Measurements from ENCODE around the gene MMS22L.

Gene MMS22L

DNA sequence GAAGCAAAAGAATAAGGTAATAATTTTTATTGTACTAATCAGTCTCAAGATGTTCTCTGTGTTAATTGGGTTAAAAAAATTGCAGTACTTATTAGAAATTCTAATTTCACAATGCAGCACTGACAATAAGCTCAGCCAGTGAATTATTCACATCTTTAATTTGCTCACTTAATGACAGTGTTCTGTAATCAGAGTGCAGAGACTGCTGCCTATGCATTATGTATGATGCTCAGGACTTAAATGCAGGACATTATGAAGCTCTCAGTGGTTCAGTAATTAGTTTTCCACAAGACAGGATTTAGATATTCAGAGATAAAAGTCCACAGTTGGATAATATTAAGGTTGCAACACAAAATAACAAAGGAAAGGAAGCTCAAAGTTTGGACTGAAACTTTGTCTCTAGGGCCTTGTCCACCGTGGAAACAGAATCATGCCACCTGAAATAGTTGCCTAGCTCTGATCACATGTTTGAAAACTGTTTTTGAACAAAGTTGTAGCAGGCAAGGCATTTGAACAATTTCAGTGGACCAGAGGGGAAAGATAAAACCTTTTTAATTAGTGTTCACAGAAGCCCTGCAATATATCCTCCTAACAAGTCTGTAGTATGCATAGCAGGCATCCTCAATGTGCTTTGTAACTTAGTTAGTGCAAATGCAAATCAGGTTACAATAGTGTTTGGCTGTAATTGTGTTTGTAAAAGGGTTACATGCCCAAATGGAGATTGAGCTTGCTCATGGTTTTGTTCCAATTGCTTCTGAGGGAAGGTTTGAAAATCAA, 23.7 kb upstream of the MMS22L start:
- TF ChIP-seq, protein P1, sequence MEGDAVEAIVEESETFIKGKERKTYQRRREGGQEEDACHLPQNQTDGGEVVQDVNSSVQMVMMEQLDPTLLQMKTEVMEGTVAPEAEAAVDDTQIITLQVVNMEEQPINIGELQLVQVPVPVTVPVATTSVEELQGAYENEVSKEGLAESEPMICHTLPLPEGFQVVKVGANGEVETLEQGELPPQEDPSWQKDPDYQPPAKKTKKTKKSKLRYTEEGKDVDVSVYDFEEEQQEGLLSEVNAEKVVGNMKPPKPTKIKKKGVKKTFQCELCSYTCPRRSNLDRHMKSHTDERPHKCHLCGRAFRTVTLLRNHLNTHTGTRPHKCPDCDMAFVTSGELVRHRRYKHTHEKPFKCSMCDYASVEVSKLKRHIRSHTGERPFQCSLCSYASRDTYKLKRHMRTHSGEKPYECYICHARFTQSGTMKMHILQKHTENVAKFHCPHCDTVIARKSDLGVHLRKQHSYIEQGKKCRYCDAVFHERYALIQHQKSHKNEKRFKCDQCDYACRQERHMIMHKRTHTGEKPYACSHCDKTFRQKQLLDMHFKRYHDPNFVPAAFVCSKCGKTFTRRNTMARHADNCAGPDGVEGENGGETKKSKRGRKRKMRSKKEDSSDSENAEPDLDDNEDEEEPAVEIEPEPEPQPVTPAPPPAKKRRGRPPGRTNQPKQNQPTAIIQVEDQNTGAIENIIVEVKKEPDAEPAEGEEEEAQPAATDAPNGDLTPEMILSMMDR (IDR thresholded peaks at IDR 0.05; ENCODE audit: insufficient read depth, low read depth, low read length, missing control alignments), result no peak
- no peak for DNase-seq (ENCODE audit: low read depth)

DNA sequence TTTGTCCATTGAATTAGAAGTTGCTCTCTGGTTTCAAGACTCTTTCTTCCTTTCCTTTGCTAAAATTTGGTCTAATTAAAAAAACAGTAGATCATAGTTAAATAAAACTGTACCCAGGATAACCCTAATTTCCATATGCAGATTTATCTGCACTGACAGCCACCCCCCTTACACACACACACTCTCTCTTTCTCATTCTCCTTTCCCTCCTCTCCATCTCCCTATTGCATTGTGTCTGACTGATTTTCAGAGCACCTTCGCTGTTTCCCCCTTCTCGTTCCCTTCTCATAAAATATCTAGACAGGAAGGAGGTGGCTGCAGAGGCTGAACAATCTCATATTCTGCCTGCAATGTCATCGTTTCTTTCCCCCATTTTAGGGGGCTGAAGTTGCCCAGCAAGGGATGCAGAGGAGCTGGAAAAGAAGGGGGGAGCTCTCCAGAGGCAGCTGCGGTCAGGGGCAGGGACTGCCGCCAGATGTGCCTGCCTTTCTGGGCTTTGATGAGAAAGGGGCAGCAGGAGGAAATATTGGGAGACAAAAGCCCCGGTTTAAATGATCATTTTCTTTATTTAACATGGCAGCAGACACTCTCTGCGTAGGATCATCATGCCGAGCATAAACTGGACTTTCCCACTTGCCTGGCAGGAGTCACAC, 22.5 kb upstream of the MMS22L start:
- no peak overlapping the region for H3K4me3 ChIP-seq (ENCODE audit: low read depth, low read length)
- DNase-seq (ENCODE audit: low read depth), result no peak
- TF ChIP-seq, protein P1 (IDR thresholded peaks at IDR 0.05; ENCODE audit: insufficient read depth, low read depth, low read length, missing control alignments), result no peak

More for the DNA sequence above, 23.7 kb upstream of the MMS22L start:
- no peak overlapping the region for H3K4me3 ChIP-seq (ENCODE audit: low read depth, low read length)

DNA sequence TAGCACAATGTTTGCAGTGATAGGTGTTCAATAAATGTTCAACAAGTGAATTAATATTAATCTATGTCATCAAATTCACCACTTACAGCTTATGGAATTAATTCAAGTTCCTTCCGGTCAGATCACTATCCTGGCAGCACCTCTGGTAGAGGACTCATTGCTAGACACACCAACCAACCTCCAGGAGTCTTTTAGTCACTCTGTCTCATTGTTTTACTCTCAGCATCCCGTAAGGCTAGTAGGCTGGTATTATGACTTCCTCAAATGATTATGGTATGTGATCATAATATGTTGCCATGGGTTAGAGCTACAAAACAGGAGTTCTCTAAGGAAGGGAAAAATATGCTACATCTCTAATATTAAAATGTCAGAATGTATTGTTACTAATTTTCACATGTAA, 21.7 kb upstream of the MMS22L start:
- TF ChIP-seq, protein P1 (IDR thresholded peaks at IDR 0.05; ENCODE audit: insufficient read depth, low read depth, low read length, missing control alignments), result no peak

DNA sequence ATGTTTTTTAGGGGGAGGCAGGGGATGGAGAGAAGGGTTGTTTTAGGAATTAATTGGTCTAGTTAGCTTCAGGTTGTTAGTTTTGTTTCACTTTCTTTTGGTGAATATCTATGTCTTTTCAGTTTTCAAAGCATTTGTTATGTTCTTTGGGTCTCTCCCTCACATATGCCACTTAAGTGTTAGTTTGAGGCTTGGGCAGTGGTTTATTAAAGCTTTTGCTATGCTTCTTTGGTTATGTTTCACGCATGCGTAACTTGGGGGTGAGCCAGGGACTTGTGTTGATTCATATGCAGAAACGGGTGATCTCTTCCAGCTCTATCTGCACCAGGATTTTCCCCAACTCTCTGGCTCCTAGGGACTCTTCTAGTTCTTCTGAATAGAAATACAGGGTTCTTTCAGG, 11.4 kb upstream of the MMS22L start:
- no peak overlapping the region for H3K4me3 ChIP-seq (ENCODE audit: low read depth, low read length)
- TF ChIP-seq, protein P1 (IDR thresholded peaks at IDR 0.05; ENCODE audit: insufficient read depth, low read depth, low read length, missing control alignments), result no peak
- peak; percentile 52 for DNase-seq (ENCODE audit: low read depth)

More for the DNA sequence above, 21.7 kb upstream of the MMS22L start:
- DNase-seq (ENCODE audit: low read depth), result no peak
- no peak overlapping the region for H3K4me3 ChIP-seq (ENCODE audit: low read depth, low read length)

DNA sequence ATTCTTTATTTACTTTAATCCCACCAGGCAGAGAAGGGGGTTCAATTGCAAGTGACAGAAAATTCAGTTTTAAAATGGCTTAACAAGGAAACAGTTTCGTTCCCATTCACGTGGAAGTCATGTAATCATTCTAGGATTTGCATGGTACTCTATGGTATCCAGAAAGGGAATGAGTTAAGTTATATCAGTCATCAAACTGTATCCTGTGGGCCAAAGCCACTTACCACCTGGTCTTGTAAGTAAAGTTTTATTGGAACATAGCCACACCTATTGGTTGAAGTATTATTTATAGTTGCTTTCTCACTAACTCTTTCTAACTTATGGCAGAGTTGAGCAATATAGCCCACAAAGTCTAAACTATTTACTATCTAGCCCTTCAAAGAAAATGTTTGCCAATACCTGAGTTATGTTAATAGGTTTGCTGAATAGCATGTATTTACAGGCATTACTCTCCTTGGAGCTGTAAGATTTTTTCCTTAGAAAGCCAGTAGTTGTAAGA, 10.2 kb upstream of the MMS22L start:
- no peak overlapping the region for H3K4me3 ChIP-seq (ENCODE audit: low read depth, low read length)
- no peak for DNase-seq (ENCODE audit: low read depth)
- TF ChIP-seq, protein P1 (IDR thresholded peaks at IDR 0.05; ENCODE audit: insufficient read depth, low read depth, low read length, missing control alignments), result no peak

DNA sequence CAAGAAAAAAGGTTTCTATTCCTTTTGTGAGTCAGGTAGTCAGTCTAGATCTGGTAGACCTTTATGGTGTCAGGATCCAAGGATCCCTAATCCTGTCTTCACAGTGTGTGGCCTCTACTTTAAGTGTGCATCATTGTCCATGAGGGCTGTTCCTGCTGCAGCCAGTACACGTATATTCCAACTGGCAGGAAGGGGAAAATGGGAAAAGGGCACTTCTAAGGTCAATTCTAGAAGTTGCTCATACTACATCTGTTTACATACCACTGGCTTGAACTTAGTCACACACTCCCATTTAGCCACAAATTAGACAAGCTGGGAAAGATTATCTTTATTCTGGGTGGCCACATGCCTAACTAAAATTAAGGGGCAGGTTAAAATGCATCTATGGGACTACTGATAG, 9.7 kb upstream of the MMS22L start:
- no peak overlapping the region for H3K4me3 ChIP-seq (ENCODE audit: low read depth, low read length)
- TF ChIP-seq, protein P1 (IDR thresholded peaks at IDR 0.05; ENCODE audit: insufficient read depth, low read depth, low read length, missing control alignments), result no peak
- DNase-seq (ENCODE audit: low read depth), result no peak

All from GM12865 (cell line).